CD4-positive, alpha-beta T cell treated with Interleukin-4 for 1 hour (primary cell): Measurements from ENCODE around the gene IL10RB.
"Not testable (repeated sequence)": the region's sequence is repeated elsewhere in the genome, so short reads cannot be mapped to it uniquely, and the experiment has no call there.

Experiments
- DNase-seq, 2 donors: peaks; one replicate each; pipeline ENCODE4 v3.0.0-alpha.2; 2020 to 2022

The IL10RB gene

DNA sequence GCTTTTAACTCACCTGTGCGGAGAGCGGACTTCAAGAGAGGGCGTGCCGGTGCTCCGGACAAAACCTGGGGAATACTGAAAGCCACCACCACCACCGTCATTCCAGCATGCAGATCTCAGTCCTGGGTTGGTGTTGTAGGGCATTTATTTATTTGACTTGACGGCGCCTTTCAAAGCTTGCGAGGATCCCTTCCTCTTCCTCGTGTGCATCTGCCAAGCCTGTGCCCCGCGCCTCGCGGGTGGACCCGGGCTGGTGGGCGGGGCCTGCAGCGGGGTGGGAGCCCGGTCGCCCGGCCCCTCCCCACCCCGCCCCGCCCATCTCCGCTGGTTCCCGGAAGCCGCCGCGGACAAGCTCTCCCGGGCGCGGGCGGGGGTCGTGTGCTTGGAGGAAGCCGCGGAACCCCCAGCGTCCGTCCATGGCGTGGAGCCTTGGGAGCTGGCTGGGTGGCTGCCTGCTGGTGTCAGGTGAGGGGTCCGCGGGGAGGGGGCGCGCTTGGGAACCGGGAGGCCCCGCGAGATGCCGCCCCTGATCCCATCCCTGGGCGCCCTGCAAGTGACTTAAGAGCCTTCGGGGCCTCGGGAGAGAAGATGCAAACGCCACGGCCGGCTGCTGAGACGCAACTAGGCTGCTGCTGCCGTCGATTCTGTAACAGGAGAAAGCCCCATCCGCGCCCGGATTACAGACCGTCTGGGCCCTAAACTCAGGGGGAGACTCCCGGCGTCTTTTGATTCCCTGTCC is at the start of gene IL10RB:
IL10RB (plus strand) TSS at position 318 of the 739 bp plus-strand sequence; CDS start at position 417, 99 bp downstream.
- peak; percentile 73 to 76 for DNase-seq

DNA sequence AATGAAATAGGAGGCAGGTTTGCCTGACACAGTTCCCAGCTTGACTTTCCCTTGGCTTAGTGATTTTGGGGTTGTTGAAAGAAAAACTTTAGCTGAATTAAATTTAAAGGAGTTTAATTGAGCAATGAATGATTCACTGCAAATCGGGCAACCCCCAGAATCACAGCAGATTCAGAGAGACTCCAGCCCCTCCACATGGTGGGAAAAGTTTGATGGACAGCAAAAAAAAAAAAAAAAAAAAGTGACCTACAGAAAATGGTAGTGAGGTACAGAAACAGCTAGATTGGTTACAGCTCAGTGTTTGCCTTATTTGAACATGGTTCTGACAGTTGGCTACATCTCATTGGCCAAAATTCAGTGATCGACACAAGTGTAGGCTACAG is 49.0 kb upstream of the IL10RB start:
- DNase-seq: no peak

DNA sequence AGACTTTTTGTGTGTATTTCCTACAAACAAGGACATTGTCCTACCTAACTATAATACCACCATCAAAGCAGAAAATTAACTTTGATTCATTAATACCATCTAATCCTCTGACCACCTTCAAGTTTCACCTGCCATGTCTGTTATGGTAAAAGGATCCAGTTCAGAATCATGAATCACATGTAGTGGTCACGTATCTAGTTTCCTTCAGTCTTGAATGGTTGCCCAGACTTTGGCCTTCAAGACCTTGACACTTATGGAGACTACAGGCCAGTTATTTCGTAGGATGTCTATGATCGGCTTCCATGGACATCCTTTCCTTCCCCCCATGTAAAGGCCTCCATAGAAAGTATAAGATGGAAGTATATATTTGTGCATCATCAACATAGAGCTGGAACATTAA is 46.9 kb upstream of the IL10RB start:
- DNase-seq: no peak

DNA sequence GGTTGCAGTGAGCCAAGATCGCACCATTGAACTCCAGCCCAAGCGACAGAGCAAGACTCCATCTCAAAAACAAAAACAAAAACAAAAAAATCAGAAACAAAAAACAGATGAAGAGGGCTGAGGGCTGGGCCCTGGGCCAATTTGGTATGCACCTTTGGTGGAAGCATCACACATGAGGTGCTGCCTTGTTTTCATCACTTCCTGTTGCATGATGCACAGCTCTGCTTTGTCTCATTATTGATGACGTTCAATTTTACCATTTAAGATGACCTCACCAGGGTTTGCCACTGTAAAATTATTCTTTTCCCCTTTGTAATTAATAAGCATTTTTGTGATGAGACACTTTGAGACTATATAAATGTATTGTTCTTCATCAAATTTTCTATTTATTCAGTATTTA is 46.2 kb upstream of the IL10RB start:
- DNase-seq: peak in 1 of 2 donors; percentile 38

DNA sequence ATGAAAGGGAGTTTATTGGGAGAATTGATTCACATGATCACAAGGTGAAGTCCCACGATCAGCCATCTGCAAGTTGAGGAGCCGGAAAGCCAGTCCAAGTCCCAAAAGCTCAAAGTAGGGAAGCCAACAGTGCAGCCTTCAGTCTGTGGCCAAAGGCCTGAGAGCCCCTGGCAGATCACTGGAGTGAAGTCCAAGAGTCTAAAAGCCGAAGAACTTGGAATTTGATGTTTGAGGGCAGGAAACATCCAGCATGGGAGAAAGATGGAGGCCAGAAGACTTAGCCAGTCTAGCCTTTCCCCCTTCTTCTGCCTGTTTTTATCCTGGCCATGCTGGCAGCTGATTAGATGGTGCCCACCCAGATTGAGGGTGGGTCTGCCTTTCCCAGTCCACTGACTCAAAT is 40.8 kb upstream of the IL10RB start:
- not testable (repeated sequence) for DNase-seq

DNA sequence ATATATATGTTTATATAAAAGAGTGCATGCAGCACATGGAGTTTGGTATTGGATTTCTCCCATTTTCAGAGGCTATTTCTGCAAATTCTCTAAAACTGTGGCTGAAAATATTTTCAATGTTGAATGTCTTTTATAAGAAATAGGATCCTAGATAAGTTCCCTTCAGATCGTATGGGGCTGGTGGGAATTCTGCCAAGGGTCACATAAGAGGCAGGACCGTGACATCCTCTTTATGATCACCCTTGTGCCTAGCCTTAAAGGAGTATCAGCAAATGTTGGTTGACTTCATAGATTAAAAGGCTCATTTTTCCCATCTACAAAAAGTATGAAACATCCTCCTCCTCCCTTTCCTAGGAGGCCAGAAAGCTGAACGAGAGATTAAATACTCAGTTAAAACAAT is 37.7 kb upstream of the IL10RB start:
- DNase-seq: no peak

DNA sequence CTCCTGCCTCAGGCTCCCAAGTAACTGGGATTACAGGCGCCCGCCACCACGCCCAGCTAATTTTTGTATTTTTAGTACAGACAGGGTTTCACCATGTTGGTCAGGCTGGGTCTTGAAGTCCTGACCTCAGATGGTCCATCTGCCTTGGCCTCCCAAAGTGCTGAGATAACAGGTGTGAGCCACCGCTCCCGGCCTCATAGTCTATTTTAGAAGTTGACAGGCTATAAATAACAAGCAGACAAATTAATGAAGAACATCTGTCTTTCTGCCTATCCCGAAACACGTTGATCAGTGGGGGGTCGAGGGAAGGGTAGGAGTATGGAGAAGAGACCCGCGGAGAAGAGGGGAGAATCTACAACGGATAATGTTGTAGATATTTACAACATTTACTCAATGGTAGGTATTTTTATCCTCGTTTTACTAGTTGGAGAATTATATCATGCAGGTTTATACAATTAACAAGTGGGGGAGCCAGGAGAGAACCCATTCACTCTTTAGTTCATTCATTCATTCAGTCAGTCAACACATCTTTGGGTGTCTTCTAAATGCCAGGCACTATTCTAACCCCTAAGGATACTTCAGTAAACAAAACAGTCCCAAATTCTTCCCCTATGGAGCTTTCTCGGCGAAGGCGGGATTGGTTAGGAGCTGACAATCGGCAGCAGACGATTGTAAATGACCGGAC is 36.9 kb upstream of the IL10RB start:
- DNase-seq: no peak

DNA sequence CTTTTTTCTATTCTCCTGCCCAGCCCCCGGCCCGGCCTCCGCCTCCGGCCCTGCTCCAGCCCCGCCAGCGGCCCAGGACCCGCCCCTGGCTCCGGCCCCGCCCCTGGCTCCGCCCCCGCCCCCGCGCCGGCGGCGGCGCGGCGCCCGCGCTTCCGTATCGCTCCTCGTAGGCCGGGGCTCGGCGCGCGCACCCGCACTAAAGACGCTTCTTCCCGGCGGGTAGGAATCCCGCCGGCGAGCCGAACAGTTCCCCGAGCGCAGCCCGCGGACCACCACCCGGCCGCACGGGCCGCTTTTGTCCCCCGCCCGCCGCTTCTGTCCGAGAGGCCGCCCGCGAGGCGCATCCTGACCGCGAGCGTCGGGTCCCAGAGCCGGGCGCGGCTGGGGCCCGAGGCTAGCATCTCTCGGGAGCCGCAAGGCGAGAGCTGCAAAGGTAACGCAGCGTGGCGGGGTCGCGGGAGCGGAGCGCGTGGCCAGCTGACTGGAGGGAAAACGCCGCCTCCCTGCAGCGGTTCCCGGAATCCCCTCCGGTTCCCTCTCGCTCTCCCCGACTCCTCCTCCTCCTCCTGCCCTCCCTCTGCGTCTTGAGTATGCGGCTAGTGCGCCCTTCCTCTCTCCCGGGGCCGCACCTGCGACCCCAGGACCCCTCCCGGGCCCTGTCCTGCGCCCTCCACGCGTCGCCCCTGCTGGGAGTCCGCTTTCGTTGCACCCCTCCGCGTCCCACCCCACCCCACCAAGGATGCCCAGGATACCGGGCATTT is 36.2 kb upstream of the IL10RB start, which contains the start of gene IFNAR2:
IFNAR2 (plus strand) TSS at position 155 of the 761 bp plus-strand sequence. CDS start 11,985 bp downstream, outside the sequence.
- DNase-seq: peak; percentile 74 to 76

DNA sequence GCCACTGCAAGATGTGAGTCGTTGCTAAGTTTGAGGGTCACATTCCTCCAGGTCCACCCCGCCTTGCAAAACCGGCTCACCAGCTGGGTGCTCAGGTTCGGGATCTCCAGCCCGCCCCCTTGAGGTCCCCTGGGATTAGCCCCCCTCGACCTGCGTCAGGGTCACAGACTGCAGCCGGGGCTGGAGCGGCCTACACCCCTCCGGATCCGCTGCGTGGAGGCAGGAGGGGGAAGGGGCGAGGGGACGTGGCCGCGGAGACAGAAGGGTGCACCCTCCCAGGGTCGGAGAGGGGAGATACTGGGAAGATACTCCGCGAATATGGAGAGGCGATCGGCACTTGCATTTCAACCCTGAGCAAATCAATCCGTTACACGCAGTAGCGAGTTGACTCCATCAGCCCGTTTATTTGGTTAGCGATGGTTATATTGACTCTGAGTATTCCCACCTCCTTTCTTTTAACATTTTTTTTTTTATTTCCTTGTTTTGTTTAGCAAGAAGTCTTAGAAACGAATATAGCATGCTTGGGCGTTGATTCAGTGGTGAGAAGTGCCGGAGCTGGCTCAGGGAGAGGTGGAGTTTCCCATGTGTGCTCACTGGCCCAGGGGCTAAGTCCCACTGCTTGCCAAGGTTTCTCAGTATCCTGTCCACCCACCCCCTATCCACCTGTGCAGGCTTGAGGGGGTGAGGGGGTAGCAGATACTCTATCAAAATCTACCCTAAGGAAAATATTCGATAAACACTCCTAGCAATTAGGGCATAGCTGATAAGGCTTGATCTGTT is 35.4 kb upstream of the IL10RB start:
- DNase-seq: peak; percentile 43 to 58

DNA sequence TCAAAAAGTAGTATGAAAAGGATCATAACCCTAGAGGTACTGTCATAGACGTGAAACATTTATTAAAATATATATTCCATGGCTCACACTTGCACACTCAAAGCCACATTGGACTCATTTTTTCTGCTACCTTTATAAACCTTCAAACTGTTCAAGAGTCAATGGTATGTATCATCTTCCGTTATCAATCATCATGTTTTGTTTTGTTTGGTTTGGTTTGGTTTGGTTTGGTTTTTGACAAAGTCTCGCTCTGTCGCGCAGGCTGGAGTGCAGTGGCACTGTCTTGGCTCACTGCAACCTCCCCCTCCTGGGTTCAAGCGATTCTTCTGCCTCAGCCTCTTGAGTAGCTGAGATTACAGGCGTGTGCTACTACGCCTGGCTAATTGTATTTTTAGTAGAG is 34.6 kb upstream of the IL10RB start:
- DNase-seq: peak in 1 of 2 donors; percentile 24

DNA sequence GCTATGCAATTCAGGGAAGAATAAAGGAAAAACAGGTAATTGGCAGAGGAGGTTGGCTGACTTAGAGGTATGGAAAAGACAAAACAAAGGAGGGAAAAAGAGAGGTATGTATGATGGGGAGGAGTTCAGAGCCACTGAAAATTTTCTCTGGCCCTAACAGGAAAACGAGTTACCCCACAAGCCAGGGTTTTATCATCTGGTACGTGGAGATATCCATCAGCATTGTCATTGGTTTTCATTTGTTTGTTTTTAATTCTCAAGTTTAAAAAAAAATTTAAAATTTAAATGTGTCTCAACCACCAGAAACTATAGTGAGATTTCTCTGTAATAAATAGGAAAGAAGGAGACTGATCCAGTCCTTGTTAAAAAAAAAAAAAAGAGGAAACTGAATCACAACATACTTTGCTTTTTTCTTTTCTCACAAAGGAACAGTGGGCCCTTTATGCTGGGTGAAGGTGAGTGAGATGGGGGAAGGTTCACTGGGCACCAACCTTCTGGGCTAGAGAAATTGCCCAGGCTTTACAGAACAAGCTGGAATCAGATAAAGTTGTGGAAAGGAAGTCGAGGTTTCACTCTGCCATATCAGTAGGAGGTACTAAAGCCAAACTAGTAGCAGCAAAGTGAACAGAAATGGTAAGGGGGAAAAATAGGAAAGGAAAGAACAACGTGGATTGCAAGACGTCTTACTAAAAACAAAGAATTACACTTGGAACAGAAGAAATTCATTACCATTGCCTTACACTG is 33.7 kb upstream of the IL10RB start:
- no peak for DNase-seq

DNA sequence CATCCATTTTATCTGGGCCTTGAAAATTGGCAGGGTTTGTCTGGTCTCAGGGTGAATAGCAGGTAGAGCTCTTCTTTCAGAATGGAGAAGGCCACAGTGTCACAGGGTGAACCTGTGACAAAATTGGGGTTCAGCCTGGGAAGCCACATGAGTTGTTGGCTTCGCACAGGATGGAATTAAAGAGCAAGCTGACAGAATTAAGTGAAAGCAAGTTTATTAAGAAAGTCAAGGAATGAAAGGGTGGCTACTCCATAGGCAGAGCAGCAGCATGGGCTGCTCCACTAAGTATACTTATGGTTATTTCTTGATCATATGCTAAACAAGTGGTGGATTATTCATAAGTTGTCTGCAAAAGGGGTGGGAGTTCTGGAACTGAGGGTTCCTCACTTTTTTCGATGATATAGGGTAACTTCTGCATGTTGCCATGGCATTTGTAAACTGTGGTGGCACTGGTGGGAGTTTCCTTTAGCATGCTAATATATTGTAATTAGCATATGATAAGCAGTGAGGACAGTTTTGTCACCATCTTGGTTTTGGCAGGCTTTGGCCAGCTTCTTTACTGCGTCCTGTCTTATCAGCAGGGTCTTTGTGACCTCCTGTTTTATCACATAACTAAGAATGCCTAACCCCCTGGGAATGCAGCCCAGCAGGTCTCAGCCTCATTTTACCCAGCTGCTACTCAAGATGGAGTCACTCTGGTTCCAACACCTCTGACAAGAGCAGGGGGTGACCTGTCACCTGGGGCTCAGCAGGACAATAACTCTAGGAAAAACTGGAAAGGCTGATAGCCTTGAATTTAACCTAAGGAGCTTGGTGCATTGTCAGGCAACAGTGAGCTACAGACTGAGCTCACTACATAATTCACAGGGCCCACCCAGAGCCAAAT is 31.3 kb upstream of the IL10RB start:
- no peak for DNase-seq

DNA sequence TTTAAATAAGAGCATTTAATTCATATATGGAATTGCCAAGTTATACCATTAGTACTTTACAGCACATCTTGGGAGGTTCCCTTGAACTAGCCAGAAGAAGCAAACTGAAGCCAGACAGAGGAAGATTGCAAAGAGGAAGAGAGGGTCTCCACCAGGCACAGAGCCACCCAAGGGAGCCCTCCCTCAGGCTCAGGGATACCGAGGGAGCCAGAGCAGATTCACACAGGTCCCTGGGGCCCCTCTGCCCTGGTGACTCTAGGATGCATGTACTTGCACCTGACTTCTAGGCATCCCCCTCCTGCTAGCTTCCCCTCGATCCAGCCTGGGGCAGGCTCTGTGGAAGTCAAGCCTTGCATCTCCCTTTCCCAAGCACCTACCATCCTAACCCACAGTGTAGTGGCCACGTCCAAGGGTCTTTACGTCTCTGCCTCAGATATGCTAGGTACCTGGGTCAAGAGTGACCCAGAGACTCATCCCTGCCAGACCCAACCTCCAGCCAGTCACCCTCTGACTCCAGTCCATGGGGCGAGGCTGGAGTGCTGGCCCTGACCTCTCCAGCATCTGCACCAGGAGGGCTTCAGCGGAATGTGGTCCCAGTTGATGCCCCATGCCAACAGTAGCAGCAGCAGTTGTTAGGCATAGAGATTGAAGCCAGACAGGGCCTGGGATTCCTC is 30.0 kb upstream of the IL10RB start:
- no peak for DNase-seq

DNA sequence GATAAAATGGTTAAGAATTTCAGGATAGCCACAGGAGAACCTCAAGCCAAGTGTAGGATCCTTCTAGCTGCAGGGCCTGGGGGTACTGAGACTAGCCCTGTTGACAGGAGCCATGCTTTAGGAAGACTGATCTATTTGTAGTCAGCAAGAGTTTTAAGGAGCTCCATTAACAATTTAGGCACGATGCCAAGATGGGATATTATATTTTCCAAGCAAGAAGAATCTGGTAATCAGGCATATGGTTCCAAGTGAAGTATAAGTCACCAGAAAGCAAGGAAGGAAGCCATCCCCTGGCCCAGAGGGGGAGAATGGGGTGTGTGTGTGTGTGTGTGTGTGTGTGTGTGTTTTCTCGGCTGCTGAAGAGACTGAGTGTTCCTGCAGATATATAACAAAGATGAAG is 29.4 kb upstream of the IL10RB start:
- no peak for DNase-seq

DNA sequence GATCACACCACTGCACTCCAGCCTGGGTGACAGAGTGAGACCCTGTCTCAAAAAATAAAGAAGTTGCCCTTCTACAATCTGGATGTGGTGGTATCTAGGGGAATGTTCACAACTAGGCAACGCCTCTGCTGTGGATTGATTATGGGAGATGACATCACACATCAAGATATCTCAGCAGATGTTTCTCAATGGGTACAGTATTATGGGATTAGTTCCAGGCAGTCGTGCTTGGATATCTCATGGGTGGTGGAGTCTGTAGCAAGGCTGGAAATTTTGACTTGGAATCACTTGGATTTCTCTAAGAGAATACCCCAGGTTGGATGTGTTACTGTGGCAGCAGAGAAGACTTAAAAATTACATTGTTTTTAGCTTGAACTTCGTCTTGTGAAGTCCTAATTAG is 28.7 kb upstream of the IL10RB start:
- DNase-seq: no peak

DNA sequence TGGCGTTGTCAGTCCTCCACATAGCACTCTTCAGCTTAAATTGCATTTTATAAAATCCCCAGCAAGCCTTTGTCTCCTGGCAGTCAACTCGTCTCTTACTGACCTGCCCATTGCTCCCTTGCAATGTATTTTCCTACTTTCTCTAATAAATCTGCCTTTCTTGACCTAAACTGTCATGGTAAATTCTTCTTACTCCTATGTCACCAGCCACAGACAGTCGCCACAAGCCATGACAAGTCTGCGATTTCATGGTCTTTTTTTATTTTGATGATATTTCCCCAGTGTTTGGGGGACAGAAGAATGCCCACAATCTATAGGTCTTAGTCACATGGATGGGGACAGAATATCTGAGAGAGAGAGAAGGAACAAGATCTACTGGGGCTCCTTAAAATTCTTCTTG is 28.0 kb upstream of the IL10RB start:
- no peak for DNase-seq

DNA sequence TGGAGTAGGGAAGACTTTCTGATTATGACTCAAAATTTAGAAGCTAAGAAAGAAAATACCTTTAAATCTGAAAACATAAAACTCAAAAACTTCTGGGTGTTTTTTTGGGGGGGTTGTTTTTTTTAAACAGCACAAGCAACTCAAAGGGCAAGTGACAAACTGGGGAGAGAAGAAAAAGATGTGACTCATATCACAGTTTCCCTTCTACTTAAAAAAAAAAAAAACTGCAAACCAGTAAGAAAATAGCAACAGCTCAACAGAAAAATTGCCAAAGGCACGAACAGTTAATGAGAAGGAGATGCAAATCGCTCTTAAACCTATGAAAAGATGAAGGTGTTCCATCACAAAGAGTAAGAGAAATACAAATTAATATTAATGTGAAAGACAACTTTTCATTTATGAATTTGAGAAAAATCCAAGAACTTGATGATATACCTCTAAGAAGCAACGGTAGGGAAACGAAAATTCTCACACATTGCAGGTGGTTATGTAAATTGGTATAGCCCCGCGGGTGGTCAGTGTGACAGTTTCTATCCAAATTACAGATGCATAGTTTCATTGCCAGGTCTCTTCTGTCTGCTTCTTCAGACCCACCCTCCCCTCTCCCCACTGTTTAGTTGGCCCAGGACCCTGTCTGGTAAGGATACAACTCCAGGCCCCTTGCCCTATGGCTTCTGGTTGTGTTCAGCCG is 27.5 kb upstream of the IL10RB start:
- peak in 1 of 2 donors; percentile 58 for DNase-seq

DNA sequence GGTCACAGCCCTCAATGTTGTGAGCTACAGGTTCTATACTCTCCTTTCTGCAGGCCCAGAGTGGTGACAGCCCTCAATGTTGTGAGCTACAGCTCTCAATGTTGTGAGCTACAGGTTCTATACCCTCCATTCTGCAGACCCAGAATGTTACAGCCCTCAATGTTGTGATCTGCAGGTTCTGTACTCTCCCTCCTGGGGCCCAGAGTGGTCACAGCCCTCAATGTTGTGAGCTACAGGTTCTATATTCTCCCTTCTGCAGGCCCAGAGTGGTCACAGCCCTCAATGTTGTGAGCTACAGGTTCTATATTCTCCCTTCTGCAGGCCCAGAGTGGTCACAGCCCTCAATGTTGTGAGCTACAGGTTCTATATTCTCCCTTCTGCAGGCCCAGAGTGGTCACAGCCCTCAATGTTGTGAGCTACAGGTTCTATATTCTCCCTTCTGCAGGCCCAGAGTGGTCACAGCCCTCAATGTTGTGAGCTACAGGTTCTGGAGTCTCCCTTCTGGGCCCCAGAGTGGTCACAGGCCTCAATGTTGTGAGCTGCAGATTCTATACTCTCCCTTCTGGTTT is 26.5 kb upstream of the IL10RB start:
- DNase-seq: not testable (repeated sequence)

DNA sequence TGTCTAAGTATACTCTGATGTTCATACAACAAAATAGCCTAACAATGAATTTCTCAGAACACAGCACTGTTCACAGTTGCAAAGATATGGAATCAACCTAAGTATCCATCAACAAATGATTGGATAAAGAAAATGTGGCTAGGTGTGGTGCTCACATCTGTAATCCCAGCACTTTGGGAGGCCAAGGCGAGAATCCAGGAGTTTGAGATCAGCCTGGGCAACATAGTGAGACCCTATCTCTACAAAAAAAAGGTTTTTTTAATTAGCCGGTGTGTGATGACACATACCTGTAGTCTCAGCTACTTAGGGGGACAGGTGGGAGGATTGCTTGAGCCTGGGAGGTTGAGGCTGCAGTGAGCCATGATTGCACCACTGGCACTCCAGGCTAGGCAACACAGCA is 25.8 kb upstream of the IL10RB start:
- no peak for DNase-seq
